ENCODE results near the gene CD38. TPM values are rescaled to one million over a fixed set of nuclear protein-coding genes. Genes with fewer than 3 reads are reported as not detected.

The CD38 gene
- total RNA-seq, 1 experiment from 2014 or later = 0.17 TPM

- TF ChIP-seq TCF7 (CRISPR knock-in tag; IDR thresholded peaks at IDR 0.05; ENCODE audit: low read depth) = no peak
- TF ChIP-seq FOXP4 (CRISPR knock-in tag; IDR thresholded peaks at IDR 0.05) = no peak
Measured at GRCh38 chr4:15737255-15737654, 40.9 kb upstream of the CD38 start (continued).

- POLR2A ChIA-PET = interaction anchor here (0.7 kb wide), 1 partner anchor 12 kb away, joined by 4 read pairs; no protein-coding TSS in a partner anchor
- Mint-ChIP-seq H3K4me1 (peaks cover 8% of the 10 kb centered on the region), H3K36me3 (0 out of 2 replicates have a peak, but pooled peaks cover 2% of the 10 kb centered on the region), H3K9me3 (peaks cover 12% of the 10 kb centered on the region), H3K27me3 (ENCODE audit: low read depth) (no peaks in the 10 kb centered on the region), H3K4me3 (no peak overlapping the region), H3K27ac (no peak overlapping the region)
- CTCF ChIA-PET = interaction anchor here (0.7 to 2.4 kb wide), 3 partner anchors 10 to 288 kb away, joined by 3 to 11 read pairs (median 4); no protein-coding TSS in a partner anchor
- DNase-seq (ENCODE audit: low spot score) = no peak
- ATAC-seq = no peak
- no peak for TF ChIP-seq TEAD4 (CRISPR knock-in tag; IDR thresholded peaks at IDR 0.05)
- no peak for TF ChIP-seq NFYB (CRISPR knock-in tag; conservative IDR thresholded peaks at IDR 0.05; ENCODE audit: low read depth)
- TF ChIP-seq NR3C1 (CRISPR knock-in tag; conservative IDR thresholded peaks at IDR 0.05; ENCODE audit: low read depth) = no peak
- no peak for TF ChIP-seq ESRRA (CRISPR knock-in tag; IDR thresholded peaks at IDR 0.05; ENCODE audit: borderline replicate concordance)
- no peak for TF ChIP-seq FOXP1 (CRISPR knock-in tag; IDR thresholded peaks at IDR 0.05; ENCODE audit: borderline replicate concordance)
- no peak for TF ChIP-seq MAX (CRISPR knock-in tag; IDR thresholded peaks at IDR 0.05)
- TF ChIP-seq ATF3 (CRISPR knock-in tag; conservative IDR thresholded peaks at IDR 0.05) = no peak
- TF ChIP-seq IRF2 (CRISPR knock-in tag; IDR thresholded peaks at IDR 0.05; ENCODE audit: borderline replicate concordance, low read depth) = no peak
- TF ChIP-seq ZNF416 (CRISPR knock-in tag; IDR thresholded peaks at IDR 0.05) = no peak
- TF ChIP-seq ZBTB21 (CRISPR knock-in tag; IDR thresholded peaks at IDR 0.05; ENCODE audit: borderline replicate concordance) = no peak
- no peak for TF ChIP-seq HMGA2 (CRISPR knock-in tag; IDR thresholded peaks at IDR 0.05)
- no peak for TF ChIP-seq ZMAT4 (CRISPR knock-in tag; IDR thresholded peaks at IDR 0.05)
- no peak for TF ChIP-seq PRDM15 (CRISPR knock-in tag; IDR thresholded peaks at IDR 0.05)
- no peak for TF ChIP-seq AR (CRISPR knock-in tag; IDR thresholded peaks at IDR 0.05)
- no peak for TF ChIP-seq PRRX2 (CRISPR knock-in tag; IDR thresholded peaks at IDR 0.05)
- TF ChIP-seq NFATC4 (CRISPR knock-in tag; IDR thresholded peaks at IDR 0.05) = no peak
- TF ChIP-seq ZNF671 (CRISPR knock-in tag; IDR thresholded peaks at IDR 0.05) = no peak
- no peak for TF ChIP-seq IRF1 (CRISPR knock-in tag; IDR thresholded peaks at IDR 0.05)
- no peak for TF ChIP-seq MXD4 (CRISPR knock-in tag; IDR thresholded peaks at IDR 0.05; ENCODE audit: borderline replicate concordance)
- no peak for TF ChIP-seq NR2C2 (CRISPR knock-in tag; IDR thresholded peaks at IDR 0.05)
Measured at GRCh38 chr4:15738877-15739276, 39.3 kb upstream of the CD38 start.

All from WTC11 (cell line).